Ovary (tissue), 9 donors: ENCODE results near the gene JMJD6. TPM values are rescaled to one million over a fixed set of nuclear protein-coding genes. Genes with fewer than 3 reads are reported as not detected.

Source experiments
- DNase-seq, 5 donors: peaks; one replicate each; pipeline ENCODE4 v3.0.0-alpha.2; 2019 to 2020
- H3K27ac ChIP-seq, 2 donors: fragments of 200-600 bp; one replicate each; pipeline versions ENCODE4 v1.5.1 to v1.8.0; 2019 to 2022
- H3K27me3 ChIP-seq: fragments of 200-600 bp; one replicate; pipeline ENCODE4 v1.8.0; 2022
- H3K36me3 ChIP-seq: fragments of 200-600 bp; sonication (generic); one replicate; pipeline ENCODE4 v1.5.1; 2019
- H3K4me1 ChIP-seq: one replicate; pipeline ENCODE4 v1.8.1; 2013; ENCODE audit warnings: mild to moderate bottlenecking, moderate library complexity; ENCODE audit not compliant: insufficient read depth
- H3K4me3 ChIP-seq: fragments of 200-600 bp; sonication (generic); one replicate; pipeline ENCODE4 v1.5.1; 2017
- H3K9me3 ChIP-seq, 2 donors: fragments of 200-600 bp in 1 of 2; sonication (generic) in 1 of 2; one replicate each; pipeline versions ENCODE4 v1.5.1 to v1.8.1; 2013 to 2019; ENCODE audit warnings: mild to moderate bottlenecking in 1 of 2, moderate library complexity in 1 of 2
- EP300 ChIP-seq: sonication (generic); formaldehyde crosslinking; IDR thresholded peaks from one replicate; pipeline ENCODE4 v1.6.1; 2017; ENCODE audit warnings: antibody characterized with exemption
- POLR2A ChIP-seq: fragments of 450-650 bp; IDR thresholded peaks from one replicate; pipeline ENCODE4 v1.6.1; 2017; ENCODE audit warnings: antibody characterized with exemption, mild to moderate bottlenecking, moderate library complexity
- WGBS, 3 donors: extraction: QIAGEN DNeasy Blood & Tissue Kit in 1 of 3; methylation state at CpG; one replicate each; pipeline versions ENCODE4 v1.1.5 to v1.1.7; 2013 to 2017; 5-methylcytosine and 5-hydroxymethylcytosine counted together
- intact Hi-C, 4 donors: fragments of 100-400 bp; cut with DNase I; formaldehyde crosslinking; loops; one replicate each; pipeline versions ENCODE4 v1.11.0 to v1.15.1; 2022 to 2023
- polyA plus RNA-seq, 2 donors: library from polyadenylated mRNA; stranded (reverse); fragments of 200-250 nt in 1 of 2; fragments of 350-450 nt in 1 of 2; fragmentation: Illumina TruSeq in 1 of 2; extraction: RNeasy Lipid Tissue Mini Kit (QIAGEN cat#74804) in 1 of 2; gene quantifications; one replicate each; pipeline ENCODE4 v1.2.3, GENCODE V29; 2013 to 2014
- total RNA-seq, 7 donors: library from RNA; depleted of rRNA in 2 of 7; stranded (reverse); fragments of >200 nt in 2 of 7; fragmentation: NEBNext Ultra II Directional in 3 of 7; extraction: Animal tissue kit (Norgen Biotek cat#: 25700) in 3 of 7; gene quantifications; one replicate each; pipeline versions ENCODE4 v1.1.0 to v1.2.4, GENCODE V29; 2016 to 2023
- TF ChIP-seq, protein P1 (sequence below), 3 donors: fragments of 450-650 bp in 2 of 3; fragments of 200-600 bp in 1 of 3; IDR thresholded peaks; one replicate each; pipeline versions ENCODE4 v1.5.1 to v1.8.0; 2016 to 2022; ENCODE audit warnings: antibody characterized with exemption in 3 of 3, mild to moderate bottlenecking in 1 of 3
- donor health status: DM: no; HTN: no; CAD: no; lungs with moderate emphysema.
- donor health status: DM: no; HTN: no; CAD: no.
- donor health status: Bipolar disorder and iron deficiency.
- donor health status: DM: yes; HTN: yes; CAD: no.
- donor health status: DM: no; HTN: no; CAD: no.
- donor health status: DM: yes; HTN: yes; CAD: no.

The JMJD6 gene
- total and polyA plus RNA-seq, 9 donors: 19.5 to 49.8 (median 28.3) TPM

DNA sequence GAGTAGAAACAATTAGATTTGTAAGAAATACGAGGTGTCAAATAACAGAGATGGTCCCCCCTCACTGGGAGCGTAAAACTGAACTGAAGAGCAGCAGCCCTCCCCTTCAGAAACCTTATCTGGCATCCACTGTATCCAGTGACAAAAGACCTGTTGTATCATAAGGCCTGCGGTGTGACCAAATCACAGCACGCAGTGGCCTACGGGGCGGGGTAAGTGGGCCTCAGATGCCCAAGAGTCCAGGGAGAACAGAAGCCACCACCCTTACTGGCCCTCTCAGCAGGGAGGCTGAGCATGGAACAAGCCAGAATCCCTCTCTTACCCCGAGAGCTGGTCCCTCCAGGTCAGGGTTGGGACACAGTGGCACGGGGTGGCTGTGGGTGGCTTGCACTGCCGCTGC is 5.5 kb downstream of the JMJD6 start:
- no peak overlapping the region for H3K27ac ChIP-seq
- no peaks in the 10 kb centered on the region for H3K36me3 ChIP-seq
- no peak for DNase-seq
- no peak for TF ChIP-seq EP300
- TF ChIP-seq POLR2A: no peak
- TF ChIP-seq, protein P1, sequence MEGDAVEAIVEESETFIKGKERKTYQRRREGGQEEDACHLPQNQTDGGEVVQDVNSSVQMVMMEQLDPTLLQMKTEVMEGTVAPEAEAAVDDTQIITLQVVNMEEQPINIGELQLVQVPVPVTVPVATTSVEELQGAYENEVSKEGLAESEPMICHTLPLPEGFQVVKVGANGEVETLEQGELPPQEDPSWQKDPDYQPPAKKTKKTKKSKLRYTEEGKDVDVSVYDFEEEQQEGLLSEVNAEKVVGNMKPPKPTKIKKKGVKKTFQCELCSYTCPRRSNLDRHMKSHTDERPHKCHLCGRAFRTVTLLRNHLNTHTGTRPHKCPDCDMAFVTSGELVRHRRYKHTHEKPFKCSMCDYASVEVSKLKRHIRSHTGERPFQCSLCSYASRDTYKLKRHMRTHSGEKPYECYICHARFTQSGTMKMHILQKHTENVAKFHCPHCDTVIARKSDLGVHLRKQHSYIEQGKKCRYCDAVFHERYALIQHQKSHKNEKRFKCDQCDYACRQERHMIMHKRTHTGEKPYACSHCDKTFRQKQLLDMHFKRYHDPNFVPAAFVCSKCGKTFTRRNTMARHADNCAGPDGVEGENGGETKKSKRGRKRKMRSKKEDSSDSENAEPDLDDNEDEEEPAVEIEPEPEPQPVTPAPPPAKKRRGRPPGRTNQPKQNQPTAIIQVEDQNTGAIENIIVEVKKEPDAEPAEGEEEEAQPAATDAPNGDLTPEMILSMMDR (IDR thresholded peaks at IDR 0.05): no peak
- H3K9me3 ChIP-seq: no peaks in the 10 kb centered on the region
- H3K4me1 ChIP-seq: peaks cover 3% of the 10 kb centered on the region
- whole genome bisulfite sequencing, 3 donors: 87 to 92% (median 87%) methylated on average over 9 of the region's 9 CpGs
- intact Hi-C loops: loop anchor here in 2 of 4 donors (5.0 to 10.0 kb wide), 2 partner anchors 34 to 46 kb away; no protein-coding TSS in a partner anchor
- no peaks in the 10 kb centered on the region for H3K27me3 ChIP-seq
- no peak overlapping the region for H3K4me3 ChIP-seq

DNA sequence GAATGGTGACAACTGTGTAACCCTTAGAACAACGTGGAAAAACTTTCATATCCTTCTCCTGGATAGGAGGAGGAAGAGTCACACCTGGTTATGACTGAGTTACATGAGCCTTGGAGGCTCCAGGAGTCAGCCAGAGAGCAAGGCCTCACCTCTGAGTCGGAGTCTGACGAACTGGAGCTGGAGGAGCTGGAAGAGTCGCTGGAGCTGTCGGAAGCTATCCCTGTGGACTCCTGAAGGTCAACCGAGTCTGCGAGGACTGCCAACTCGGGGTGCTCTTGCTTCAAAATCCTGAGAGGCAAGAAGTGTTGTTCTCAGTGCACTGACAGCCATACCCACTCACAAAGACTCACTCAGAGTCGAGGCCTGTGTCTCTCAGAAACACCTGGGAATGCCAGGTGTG is 6.2 kb downstream of the JMJD6 start:
- no peak overlapping the region for H3K4me3 ChIP-seq
- intact Hi-C loops: loop anchor here in 2 of 4 donors (5.0 to 10.0 kb wide), 2 partner anchors 33 to 45 kb away; no protein-coding TSS in a partner anchor
- no peak overlapping the region for H3K27ac ChIP-seq
- WGBS, 3 donors: 78 to 87% (median 84%) methylated on average over 9 of the region's 9 CpGs
- DNase-seq: no peak
- peaks cover 3% of the 10 kb centered on the region for H3K4me1 ChIP-seq
- H3K9me3 ChIP-seq: no peaks in the 10 kb centered on the region
- TF ChIP-seq EP300: no peak
- no peak for TF ChIP-seq POLR2A
- TF ChIP-seq, protein P1 (IDR thresholded peaks at IDR 0.05): no peak
- no peaks in the 10 kb centered on the region for H3K27me3 ChIP-seq
- no peaks in the 10 kb centered on the region for H3K36me3 ChIP-seq

DNA sequence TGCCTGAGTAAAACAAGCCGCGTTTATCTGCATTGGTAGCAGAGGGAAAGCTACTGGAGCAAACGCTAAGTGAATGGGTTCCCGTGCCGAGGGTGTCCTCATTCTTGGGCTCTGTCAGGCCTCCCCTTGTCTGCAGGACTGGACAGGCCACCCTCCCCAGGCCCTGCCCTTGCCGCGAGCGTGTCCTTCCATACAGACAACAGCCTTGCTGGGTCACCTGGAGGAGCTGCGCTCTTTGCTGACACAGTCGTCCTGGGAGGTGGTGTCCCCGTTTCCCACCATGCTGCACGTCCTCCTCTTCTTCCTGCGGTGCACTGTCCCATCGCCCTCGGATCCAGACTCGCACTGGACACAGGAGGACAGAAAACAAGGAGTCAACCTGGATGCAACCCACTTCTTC is 7.9 kb downstream of the JMJD6 start:
- no peaks in the 10 kb centered on the region for H3K27me3 ChIP-seq
- no peak for TF ChIP-seq POLR2A
- TF ChIP-seq, protein P1 (IDR thresholded peaks at IDR 0.05): no peak
- TF ChIP-seq EP300: no peak
- intact Hi-C loops: loop anchor here in 2 of 4 donors (5.0 to 10.0 kb wide), 2 partner anchors 94 to 196 kb away; no protein-coding TSS in a partner anchor
- H3K27ac ChIP-seq: no peak overlapping the region
- H3K4me3 ChIP-seq: no peak overlapping the region
- WGBS, 3 donors: 83 to 88% (median 86%) methylated on average over 16 of the region's 16 CpGs
- H3K9me3 ChIP-seq: no peaks in the 10 kb centered on the region
- DNase-seq: no peak
- H3K4me1 ChIP-seq: no peaks in the 10 kb centered on the region
- no peaks in the 10 kb centered on the region for H3K36me3 ChIP-seq

DNA sequence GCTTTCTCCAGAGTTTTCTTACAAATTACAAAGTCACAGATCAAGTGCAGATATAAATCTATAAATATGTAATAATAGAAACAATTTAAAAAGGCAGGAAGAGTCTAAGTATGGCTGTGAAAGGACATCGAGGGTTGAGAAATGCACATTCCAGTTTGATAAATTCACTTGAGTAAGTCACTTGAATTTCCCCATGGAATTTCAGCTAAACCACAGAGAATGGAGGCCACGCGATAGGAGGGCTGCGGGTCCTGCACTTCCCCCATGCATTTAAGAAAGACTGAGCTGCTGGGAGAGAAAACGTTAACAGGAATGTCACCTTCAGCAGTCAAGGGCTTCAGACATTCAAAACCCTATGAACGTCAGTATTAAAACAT is 9.6 kb downstream of the JMJD6 start:
- intact Hi-C loops: loop anchor here in 2 of 4 donors (5.0 to 10.0 kb wide), 2 partner anchors 92 to 195 kb away; no protein-coding TSS in a partner anchor
- H3K27me3 ChIP-seq: no peaks in the 10 kb centered on the region
- peak in 1 of 5 donors; percentile 2 for DNase-seq
- H3K36me3 ChIP-seq: no peaks in the 10 kb centered on the region
- 46 to 66% (median 62%) methylated on average over 6 of the region's 6 CpGs for WGBS, 3 donors
- no peaks in the 10 kb centered on the region for H3K9me3 ChIP-seq
- no peak overlapping the region for H3K27ac ChIP-seq
- TF ChIP-seq, protein P1 (IDR thresholded peaks at IDR 0.05): no peak
- TF ChIP-seq POLR2A (no peak), EP300 (no peak)
- H3K4me1 ChIP-seq: no peaks in the 10 kb centered on the region
- H3K4me3 ChIP-seq: no peak overlapping the region
